Neural progenitor cell (in vitro differentiated cells): ENCODE results near the gene RADIL.

Experiments used
- CTCF ChIP-seq: fragments of 200-600 bp; sonication (generic); IDR thresholded peaks from 2 replicates; pipeline ENCODE4 v1.5.1; 2017; ENCODE audit warnings: antibody characterized with exemption, mild to moderate bottlenecking
- EZH2 ChIP-seq: fragments of 200-600 bp; sonication (generic); IDR thresholded peaks from 2 replicates; pipeline ENCODE4 v1.6.1; 2017; ENCODE audit warnings: antibody characterized with exemption, mild to moderate bottlenecking, moderate library complexity
- EZH2phosphoT487 ChIP-seq: fragments of 200-600 bp; sonication (generic); IDR thresholded peaks from 2 replicates; pipeline ENCODE4 v1.6.1; 2017; ENCODE audit warnings: antibody characterized with exemption

GRCh38 chr7:4835398-4836205, 47.9 kb downstream of the RADIL start:
- TF ChIP-seq CTCF = no peak
- TF ChIP-seq EZH2 = no peak
- TF ChIP-seq EZH2phosphoT487 = no peak
